Stimulated activated memory B cell treated with anti-CD40 and anti-IgM and Interleukin-4, amounts not matched to agents 10 μg/mL and 1 μg/mL and 100 μg/mL, for 72 hours (primary cell): ENCODE results near the gene PADI2.

ENCODE experiments used
- ATAC-seq: fragments of 150-1000 bp; cut with Tn5 transposase; 2 replicates; pipeline ENCODE4 v1.10.0; 2021
- H3K27ac Mint-ChIP-seq: one replicate; pipeline ENCODE4 v1.8.0; 2022; ENCODE audit warnings: mild to moderate bottlenecking, mixed read lengths
- H3K27me3 Mint-ChIP-seq: one replicate; pipeline ENCODE4 v1.8.0; 2022; ENCODE audit warnings: mixed read lengths
- H3K36me3 Mint-ChIP-seq: one replicate; pipeline ENCODE4 v1.8.0; 2022; ENCODE audit warnings: mixed read lengths
- H3K4me1 Mint-ChIP-seq: one replicate; pipeline ENCODE4 v1.8.0; 2022; ENCODE audit warnings: mixed read lengths
- H3K4me3 Mint-ChIP-seq: one replicate; pipeline ENCODE4 v1.8.0; 2022; ENCODE audit warnings: mild to moderate bottlenecking, moderate library complexity, mixed read lengths
- H3K9me3 Mint-ChIP-seq: one replicate; pipeline ENCODE4 v1.8.0; 2022; ENCODE audit warnings: mixed read lengths

Gene PADI2

DNA sequence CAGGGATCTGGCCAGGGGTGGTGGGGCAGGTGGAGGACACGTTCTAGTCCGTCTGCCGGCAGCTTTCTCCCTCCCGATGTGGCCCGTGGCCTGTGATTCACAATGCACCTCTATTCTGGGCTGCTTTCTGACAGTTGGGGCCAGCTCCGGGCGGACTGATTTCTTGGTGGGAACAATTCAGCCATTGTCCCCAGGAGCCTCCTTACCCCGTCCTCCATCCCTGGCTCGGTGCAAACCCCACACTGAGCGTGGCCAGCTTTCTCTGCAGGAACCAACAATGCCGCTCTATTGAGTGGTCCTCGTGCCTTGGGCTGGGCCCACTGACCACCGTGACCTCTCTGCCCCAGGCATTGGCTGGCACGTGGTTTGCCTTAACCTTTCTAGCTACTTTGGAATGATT is 29.7 kb downstream of the PADI2 start:
- H3K9me3 Mint-ChIP-seq, result peaks cover 6% of the 10 kb centered on the region
- H3K27ac Mint-ChIP-seq, result no peak overlapping the region
- no peak for ATAC-seq
- H3K4me3 Mint-ChIP-seq, result no peak overlapping the region
- no peaks in the 10 kb centered on the region for H3K4me1 Mint-ChIP-seq
- peaks cover 17% of the 10 kb centered on the region for H3K36me3 Mint-ChIP-seq
- peaks cover 13% of the 10 kb centered on the region for H3K27me3 Mint-ChIP-seq

DNA sequence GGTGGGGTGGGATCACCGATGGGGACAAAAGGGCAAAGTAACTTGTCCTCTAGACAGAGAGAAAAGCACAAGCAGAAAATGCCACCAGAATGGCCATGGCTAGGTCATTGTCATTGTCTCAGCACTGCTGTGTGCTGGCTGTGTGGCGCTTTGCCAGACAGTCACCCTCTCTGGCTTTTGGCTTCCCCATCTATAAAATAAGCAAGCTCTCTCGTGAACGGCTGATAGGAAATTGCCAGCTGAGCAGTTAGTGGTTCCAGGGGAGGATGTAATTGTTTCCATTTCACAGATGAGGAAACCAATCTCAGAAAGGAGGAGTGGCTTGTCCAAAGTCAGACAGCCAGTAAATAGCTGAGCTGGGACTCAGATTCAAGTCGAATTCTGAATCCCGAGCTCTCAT is 32.5 kb downstream of the PADI2 start:
- no peaks in the 10 kb centered on the region for H3K4me1 Mint-ChIP-seq
- no peak overlapping the region for H3K4me3 Mint-ChIP-seq
- no peaks in the 10 kb centered on the region for H3K9me3 Mint-ChIP-seq
- H3K27me3 Mint-ChIP-seq, result peaks cover 13% of the 10 kb centered on the region
- no peak for ATAC-seq
- no peaks in the 10 kb centered on the region for H3K36me3 Mint-ChIP-seq
- no peak overlapping the region for H3K27ac Mint-ChIP-seq

DNA sequence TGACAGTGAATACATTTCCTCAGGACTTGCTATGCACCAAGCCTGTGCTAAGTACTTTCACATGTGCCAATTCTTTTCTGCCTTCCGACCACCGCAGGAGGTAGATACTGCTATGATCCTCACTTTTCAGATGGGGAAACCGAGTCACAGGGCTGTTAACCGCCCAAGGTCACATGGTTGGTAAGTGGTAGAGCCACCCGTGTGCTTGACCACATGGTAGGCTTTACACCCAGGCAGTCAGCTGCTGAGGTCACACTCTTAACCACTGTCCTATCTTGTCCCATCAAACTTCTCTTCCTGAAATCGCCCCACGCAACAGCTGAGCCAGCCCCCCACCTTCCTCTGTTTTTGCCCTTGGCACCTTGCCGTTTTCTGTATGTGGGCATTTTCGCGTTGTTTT is 34.5 kb downstream of the PADI2 start:
- H3K9me3 Mint-ChIP-seq, result no peaks in the 10 kb centered on the region
- H3K27ac Mint-ChIP-seq, result no peak overlapping the region
- no peaks in the 10 kb centered on the region for H3K36me3 Mint-ChIP-seq
- H3K4me1 Mint-ChIP-seq, result no peaks in the 10 kb centered on the region
- H3K27me3 Mint-ChIP-seq, result peaks cover 6% of the 10 kb centered on the region
- H3K4me3 Mint-ChIP-seq, result no peak overlapping the region
- no peak for ATAC-seq

DNA sequence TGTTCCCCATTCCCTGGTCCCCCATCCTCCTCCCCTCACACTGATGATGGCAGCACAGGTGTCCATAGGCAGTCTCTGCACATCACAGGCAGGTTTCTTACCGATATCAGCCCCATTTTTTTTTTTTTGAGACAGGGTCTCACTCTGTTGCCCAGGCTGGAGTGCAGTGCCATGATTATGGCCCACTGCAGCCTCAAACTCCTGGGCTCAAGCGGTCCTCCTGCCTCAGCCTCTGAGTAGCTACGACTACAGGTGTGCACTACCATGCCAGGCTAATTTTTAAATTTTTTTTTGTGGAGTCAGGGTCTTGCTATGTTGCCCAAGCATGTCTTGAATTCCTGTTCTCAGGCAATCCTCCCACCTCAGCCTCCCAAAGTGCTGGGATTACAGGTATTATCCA is 36.5 kb downstream of the PADI2 start:
- Mint-ChIP-seq H3K4me3 (no peak overlapping the region), H3K9me3 (no peaks in the 10 kb centered on the region), H3K27me3 (peaks cover 13% of the 10 kb centered on the region), H3K36me3 (no peaks in the 10 kb centered on the region), H3K4me1 (peaks cover 4% of the 10 kb centered on the region), H3K27ac (no peak overlapping the region)
- ATAC-seq, result no peak

- peaks cover 4% of the 10 kb centered on the region for H3K4me1 Mint-ChIP-seq
- H3K36me3 Mint-ChIP-seq, result no peaks in the 10 kb centered on the region
- H3K27ac Mint-ChIP-seq, result no peak overlapping the region
- no peaks in the 10 kb centered on the region for H3K9me3 Mint-ChIP-seq
- ATAC-seq, result no peak
- H3K4me3 Mint-ChIP-seq, result no peak overlapping the region
- peaks cover 24% of the 10 kb centered on the region for H3K27me3 Mint-ChIP-seq
Observed at GRCh38 chr1:17081439-17081838, 37.8 kb downstream of the PADI2 start.

- H3K4me1 Mint-ChIP-seq, result peaks cover 4% of the 10 kb centered on the region
- no peaks in the 10 kb centered on the region for H3K9me3 Mint-ChIP-seq
- peaks cover 29% of the 10 kb centered on the region for H3K27me3 Mint-ChIP-seq
- no peak for ATAC-seq
- no peak overlapping the region for H3K27ac Mint-ChIP-seq
- H3K4me3 Mint-ChIP-seq, result no peak overlapping the region
- no peaks in the 10 kb centered on the region for H3K36me3 Mint-ChIP-seq
Observed at GRCh38 chr1:17080880-17081279, 38.4 kb downstream of the PADI2 start.

GRCh38 chr1:17080085-17080759 is 39.0 kb downstream of the PADI2 start:
- no peak for ATAC-seq
- peaks cover 36% of the 10 kb centered on the region for H3K27me3 Mint-ChIP-seq
- H3K27ac Mint-ChIP-seq, result no peak overlapping the region
- peaks cover 5% of the 10 kb centered on the region for H3K36me3 Mint-ChIP-seq
- no peak overlapping the region for H3K4me3 Mint-ChIP-seq
- H3K9me3 Mint-ChIP-seq, result peaks cover 3% of the 10 kb centered on the region
- H3K4me1 Mint-ChIP-seq, result peaks cover 11% of the 10 kb centered on the region

DNA sequence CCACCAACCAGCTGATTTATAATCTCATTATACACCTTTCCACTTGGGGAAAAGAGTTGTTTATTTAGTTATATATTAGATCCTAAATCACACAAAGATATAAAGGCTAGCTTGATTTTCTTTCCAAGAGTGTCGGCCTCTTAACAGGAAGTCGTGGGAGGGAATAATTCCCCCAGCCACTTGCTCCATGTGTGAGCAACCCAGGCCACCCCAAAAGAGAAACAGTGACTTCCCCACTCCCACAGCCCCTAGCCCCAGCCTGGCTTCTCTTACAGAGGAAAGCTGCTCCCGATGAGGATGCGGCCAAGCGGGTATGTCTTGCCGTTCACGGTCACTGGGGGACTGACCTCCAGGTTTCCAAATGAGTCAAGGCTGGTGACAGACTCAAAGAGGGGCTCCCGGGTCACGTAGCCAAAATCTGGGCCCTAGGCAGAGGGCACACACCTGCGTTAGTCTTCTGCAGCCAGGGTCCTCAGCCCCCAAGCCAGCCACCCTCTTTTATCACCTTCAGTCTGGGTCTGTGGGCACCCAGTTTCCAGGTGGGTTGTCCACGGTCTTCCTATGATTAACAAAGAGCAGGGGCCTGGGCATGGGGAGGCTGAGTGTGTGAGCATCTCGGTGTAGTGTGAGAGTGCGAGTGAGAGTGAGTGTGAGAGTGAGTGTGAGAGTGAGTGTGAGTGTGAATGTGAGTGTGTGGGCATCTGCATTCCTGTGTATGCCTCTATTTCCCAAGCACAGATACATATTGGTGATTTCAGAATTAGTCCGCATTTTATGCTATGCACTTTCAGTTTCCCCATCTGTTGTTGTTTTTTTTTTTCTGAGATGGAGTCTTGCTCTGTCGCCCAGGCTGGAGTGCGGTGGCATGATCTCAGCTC is 40.0 kb downstream of the PADI2 start:
- H3K27ac Mint-ChIP-seq, result no peak overlapping the region
- peaks cover 37% of the 10 kb centered on the region for H3K27me3 Mint-ChIP-seq
- ATAC-seq, result no peak
- peaks cover 11% of the 10 kb centered on the region for H3K4me1 Mint-ChIP-seq
- no peak overlapping the region for H3K4me3 Mint-ChIP-seq
- peaks cover 3% of the 10 kb centered on the region for H3K9me3 Mint-ChIP-seq
- H3K36me3 Mint-ChIP-seq, result peaks cover 9% of the 10 kb centered on the region

GRCh38 chr1:17075470-17076255 is 43.6 kb downstream of the PADI2 start:
- peak; percentile 43 for ATAC-seq
- H3K27me3 Mint-ChIP-seq, result peaks cover 37% of the 10 kb centered on the region
- no peak overlapping the region for H3K4me3 Mint-ChIP-seq
- peaks cover 3% of the 10 kb centered on the region for H3K9me3 Mint-ChIP-seq
- peaks cover 9% of the 10 kb centered on the region for H3K36me3 Mint-ChIP-seq
- no peak overlapping the region for H3K27ac Mint-ChIP-seq
- H3K4me1 Mint-ChIP-seq, result peaks cover 11% of the 10 kb centered on the region

- ATAC-seq, result no peak
- Mint-ChIP-seq H3K4me1 (peaks cover 7% of the 10 kb centered on the region), H3K36me3 (peaks cover 9% of the 10 kb centered on the region), H3K4me3 (no peak overlapping the region), H3K27me3 (peaks cover 17% of the 10 kb centered on the region), H3K27ac (no peak overlapping the region), H3K9me3 (peaks cover 3% of the 10 kb centered on the region)
Observed at GRCh38 chr1:17071794-17072193, 47.5 kb downstream of the PADI2 start.

GRCh38 chr1:17070163-17070525 is 49.1 kb downstream of the PADI2 start:
- ATAC-seq, result no peak
- Mint-ChIP-seq H3K27ac (no peak overlapping the region), H3K27me3 (peaks cover under 1% of the 10 kb centered on the region)

GRCh38 chr1:17069452-17070162 is 49.6 kb downstream of the PADI2 start:
- no peaks in the 10 kb centered on the region for H3K36me3 Mint-ChIP-seq
- no peaks in the 10 kb centered on the region for H3K9me3 Mint-ChIP-seq
- no peaks in the 10 kb centered on the region for H3K4me1 Mint-ChIP-seq
- ATAC-seq, result no peak
- no peaks in the 10 kb centered on the region for H3K27me3 Mint-ChIP-seq
- H3K4me3 Mint-ChIP-seq, result no peak overlapping the region
- no peak overlapping the region for H3K27ac Mint-ChIP-seq

More at GRCh38 chr1:17070163-17070525, 49.1 kb downstream of the PADI2 start:
- Mint-ChIP-seq H3K4me3 (no peak overlapping the region), H3K4me1 (no peaks in the 10 kb centered on the region), H3K36me3 (peaks cover 2% of the 10 kb centered on the region), H3K9me3 (no peaks in the 10 kb centered on the region)

- Mint-ChIP-seq H3K9me3 (no peaks in the 10 kb centered on the region), H3K27ac (no peak overlapping the region), H3K4me1 (no peaks in the 10 kb centered on the region), H3K4me3 (no peak overlapping the region), H3K36me3 (no peaks in the 10 kb centered on the region), H3K27me3 (no peaks in the 10 kb centered on the region)
- ATAC-seq, result no peak
Observed at GRCh38 chr1:17068789-17069188, 50.5 kb downstream of the PADI2 start.

DNA sequence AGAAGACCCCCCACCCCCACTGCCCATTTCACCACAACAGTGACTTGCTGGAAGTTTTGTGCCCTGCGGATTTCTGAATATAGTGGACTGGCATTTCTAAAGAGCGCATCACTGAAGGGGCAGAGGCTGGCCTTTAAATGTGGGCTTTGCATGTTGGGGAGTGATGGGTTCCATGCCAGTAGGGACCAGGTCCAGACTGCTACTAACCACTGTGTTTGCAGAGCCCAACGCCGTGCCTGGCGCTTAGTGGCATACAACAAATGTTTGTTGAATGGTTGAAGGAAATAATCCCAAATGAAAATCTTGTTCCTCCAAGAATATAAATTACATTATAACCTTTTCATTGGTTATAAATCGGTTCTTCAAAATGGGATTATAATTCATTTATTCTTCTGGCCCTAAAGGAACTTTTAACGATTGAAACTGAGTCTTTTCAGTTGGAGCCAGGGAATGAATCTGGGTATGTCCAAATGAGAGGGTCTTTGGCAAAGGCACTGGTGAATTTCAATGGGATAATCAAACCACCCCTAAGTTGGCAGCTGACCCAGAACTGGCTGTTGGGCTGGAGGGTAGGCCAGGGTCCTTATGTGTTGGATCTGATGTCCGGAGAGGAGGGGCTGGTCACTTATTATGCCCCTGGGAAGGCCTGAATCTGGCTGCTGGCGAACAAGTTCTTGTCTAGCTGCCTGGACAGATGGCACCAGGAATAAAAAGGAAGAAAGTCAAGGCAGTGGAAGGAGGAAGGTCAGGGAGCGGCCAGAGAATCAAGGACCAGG is 51.6 kb downstream of the PADI2 start:
- no peaks in the 10 kb centered on the region for H3K36me3 Mint-ChIP-seq
- H3K27me3 Mint-ChIP-seq, result no peaks in the 10 kb centered on the region
- H3K4me1 Mint-ChIP-seq, result no peaks in the 10 kb centered on the region
- ATAC-seq, result no peak
- H3K4me3 Mint-ChIP-seq, result no peak overlapping the region
- H3K27ac Mint-ChIP-seq, result no peak overlapping the region
- no peaks in the 10 kb centered on the region for H3K9me3 Mint-ChIP-seq
